K562 (cell line): ENCODE measurements around the gene YPEL1. TPM values are rescaled to one million over a fixed set of nuclear protein-coding genes. Genes with fewer than 3 reads are reported as not detected.

Experiments used
- ATAC-seq: fragments of 200-7000 bp; cut with Tn5 transposase; 3 replicates; pipeline ENCODE4 v1.9.1; 2020; ENCODE audit warnings: moderate library complexity
- BruUV-seq: library from RNA; stranded (reverse); fragments of 400-500 nt; replicated peaks from 2 replicates; lab custom pipeline; 2021; lab: Mats Ljungman, UMichigan
- CTCF ChIA-PET: fragments of 300-600 bp; formaldehyde crosslinking; extraction: SDS; loops from one replicate; lab custom pipeline; 2021; ENCODE audit warnings: low intra/inter-chr PET ratio; lab: Yijun Ruan, JAX
- POLR2A ChIA-PET: fragments of 300-600, 350-650 bp; sonication (Branson Sonifier 250); formaldehyde crosslinking; extraction: SDS; loops from one replicate; lab custom pipeline; 2021; ENCODE audit warnings: antibody characterized with exemption, inconsistent platforms; lab: Yijun Ruan, JAX
- DNase-seq, 4 experiments: peaks; one replicate each; pipeline versions ENCODE4 v3.0.0 to v3.0.0-alpha.2; 2011 to 2018; ENCODE audit warnings: low spot score in 3 of 4, mixed read lengths in 3 of 4; ENCODE audit errors: extremely low read depth in 1 of 4
- FAIRE-seq: peaks from 2 replicates; lab custom pipeline; 2011; peaks lifted over from hg19 to GRCh38; lab: Jason Lieb, UNC
- H2AFZ ChIP-seq: 2 replicates; pipeline ENCODE4 v1.6.0; 2011; ENCODE audit warnings: low read depth, low read length, control low read depth, inconsistent platforms
- H3K27ac ChIP-seq: fragments of 200-600 bp; 3 replicates; pipeline ENCODE4 v1.8.0; 2011; ENCODE audit warnings: low read depth, mild to moderate bottlenecking, control low read depth, inconsistent platforms, low read length, moderate library complexity, mixed read lengths; ENCODE audit errors: extremely low read depth
- H3K27me3 ChIP-seq, 2 experiments: fragments of 300-600 bp in 1 of 2; 2 replicates in 1 of 2; 3 replicates in 1 of 2; pipeline versions ENCODE4 v1.6.0 to v1.8.0; 2011; ENCODE audit warnings: inconsistent platforms in 2 of 2, low read length in 2 of 2, mild to moderate bottlenecking in 1 of 2, mixed read lengths in 1 of 2, moderate library complexity in 1 of 2; ENCODE audit not compliant: control insufficient read depth in 2 of 2, insufficient read depth in 2 of 2
- H3K36me3 ChIP-seq: fragments of 300-600 bp; 3 replicates; pipeline ENCODE4 v1.8.0; 2011; ENCODE audit warnings: mild to moderate bottlenecking, low read length, inconsistent platforms; ENCODE audit not compliant: control insufficient read depth, insufficient read depth
- H3K4me1 ChIP-seq, 2 experiments: fragments of 200-600 bp in 1 of 2; replicated peaks in 1 of 2; 2 replicates in 1 of 2; 3 replicates in 1 of 2; pipeline versions ENCODE4 v1.5.1 to v1.8.0; 2011; ENCODE audit warnings: inconsistent platforms in 2 of 2, low read length in 2 of 2, mild to moderate bottlenecking in 1 of 2, mixed read lengths in 1 of 2, moderate library complexity in 1 of 2; ENCODE audit not compliant: control insufficient read depth in 2 of 2, insufficient read depth in 2 of 2
- H3K4me2 ChIP-seq: 2 replicates; pipeline ENCODE4 v1.6.1; 2011; ENCODE audit warnings: low read length, control low read depth, inconsistent platforms, mixed read lengths; ENCODE audit not compliant: insufficient read depth
- H3K4me3 ChIP-seq: fragments of 200-600 bp; sonication (generic), shearing (Covaris generic); 2 replicates; pipeline ENCODE4 v1.5.1; 2016; ENCODE audit warnings: control low read depth, inconsistent platforms
- H3K79me2 ChIP-seq: fragments of 200-600 bp; 3 replicates; pipeline ENCODE4 v1.8.0; 2011; ENCODE audit warnings: low read length, inconsistent platforms; ENCODE audit not compliant: control insufficient read depth, insufficient read depth
- H3K9ac ChIP-seq, 2 experiments: 2 replicates each; pipeline versions ENCODE4 v1.6.0 to v1.6.1; 2011; ENCODE audit warnings: low read depth in 2 of 2, low read length in 2 of 2, control low read depth in 1 of 2, inconsistent platforms in 1 of 2, mild to moderate bottlenecking in 1 of 2, mixed read lengths in 1 of 2; ENCODE audit not compliant: insufficient read depth in 1 of 2
- H3K9me1 ChIP-seq: one replicate; pipeline ENCODE4 v1.6.0; 2011; ENCODE audit warnings: inconsistent platforms, mild to moderate bottlenecking, low read length, moderate library complexity; ENCODE audit not compliant: control insufficient read depth, insufficient read depth
- H3K9me3 ChIP-seq: replicated peaks from 2 replicates; pipeline ENCODE4 v1.5.1; 2011; ENCODE audit warnings: low read depth, low read length, inconsistent platforms; ENCODE audit not compliant: control insufficient read depth, insufficient read depth
- H4K20me1 ChIP-seq: replicated peaks from 2 replicates; pipeline ENCODE4 v1.6.1; 2011; ENCODE audit warnings: low read length, inconsistent platforms, mixed read lengths; ENCODE audit not compliant: control insufficient read depth, insufficient read depth
- CC2D1A ChIP-seq: fragments of 450-650 bp; IDR thresholded peaks from 2 replicates; pipeline ENCODE4 v1.6.1; 2017; ENCODE audit warnings: mild to moderate bottlenecking
- DPF2 ChIP-seq: fragments of 450-650 bp; IDR thresholded peaks from 2 replicates; pipeline ENCODE4 v1.6.1; 2016
- EZH2 ChIP-seq: IDR thresholded peaks from 2 replicates; pipeline ENCODE4 v1.6.1; 2012; ENCODE audit warnings: low read depth, mild to moderate bottlenecking, inconsistent platforms, low read length, borderline replicate concordance
- JUNB ChIP-seq: fragments of 450-650 bp; formaldehyde crosslinking; conservative IDR thresholded peaks from 2 replicates; pipeline ENCODE4 v1.4.0; 2020; ENCODE audit warnings: mild to moderate bottlenecking
- ZBTB11 ChIP-seq, 3 experiments: fragments of 200-800 bp in 1 of 3; fragments of 250-450 bp in 1 of 3; fragments of 450-650 bp in 1 of 3; sonication (Bioruptor Pico) in 1 of 3; sonication (Bioruptor generic) in 1 of 3; formaldehyde crosslinking in 1 of 3; IDR thresholded peaks; 2 replicates each; pipeline versions ENCODE4 v1.6.1 to v1.8.0; 2016 to 2022; ENCODE audit warnings: mild to moderate bottlenecking in 2 of 3, missing genetic modification characterization in 2 of 3, missing compliant biosample characterization in 1 of 3, moderate library complexity in 1 of 3
- ZBTB26 ChIP-seq: fragments of 450-650 bp; formaldehyde crosslinking; IDR thresholded peaks from 2 replicates; pipeline ENCODE4 v1.4.0; 2022; ENCODE audit warnings: missing genetic modification characterization
- ZFX ChIP-seq: sonication (generic); formaldehyde crosslinking; IDR thresholded peaks from 2 replicates; pipeline ENCODE4 v1.8.0; 2022; ENCODE audit warnings: mild to moderate bottlenecking, missing genetic modification reagents, moderate library complexity
- ZNF384 ChIP-seq: IDR thresholded peaks from 2 replicates; pipeline ENCODE4 v1.6.1; 2012; ENCODE audit warnings: low read depth, low read length, improper control_type of control experiment
- ZNF511 ChIP-seq: sonication (generic); formaldehyde crosslinking; IDR thresholded peaks from 2 replicates; pipeline ENCODE4 v1.8.0; 2022; ENCODE audit warnings: mild to moderate bottlenecking, missing genetic modification reagents
- ZNF583 ChIP-seq: fragments of 250-450 bp; sonication (Bioruptor Pico); IDR thresholded peaks from 2 replicates; pipeline ENCODE4 v1.4.0; 2020
- ZNF707 ChIP-seq: fragments of 250-450 bp; sonication (Bioruptor Pico); conservative IDR thresholded peaks from 2 replicates; pipeline ENCODE4 v1.8.0; 2022; ENCODE audit warnings: inconsistent platforms, mild to moderate bottlenecking, moderate library complexity
- ZNF740 ChIP-seq, 3 experiments: fragments of 200-800 bp in 1 of 3; sonication (Bioruptor generic) in 1 of 3; sonication (generic) in 1 of 3; formaldehyde crosslinking in 1 of 3; IDR thresholded peaks; 2 replicates each; pipeline versions ENCODE4 v1.6.1 to v1.8.0; 2016 to 2022; ENCODE audit warnings: mild to moderate bottlenecking in 2 of 3, missing compliant biosample characterization in 2 of 3, missing genetic modification characterization in 2 of 3, missing genetic modification reagents in 1 of 3
- WGBS: fragments of 100-300 bp; shearing (Covaris generic); methylation state at CpG from one replicate; pipeline ENCODE4 v1.1.6; 2016; ENCODE audit warnings: low coverage, mixed read lengths; ENCODE audit not compliant: insufficient coverage; ENCODE audit errors: missing lambda C conversion rate; 5-methylcytosine and 5-hydroxymethylcytosine counted together
- in situ Hi-C: fragments of 300-500 bp; cut with MboI; formaldehyde crosslinking; loops from 4 replicates; pipeline ENCODE4 v1.15.0; 2018; ENCODE audit warnings: inconsistent platforms, mixed read lengths
- intact Hi-C: fragments of 100-400 bp; cut with micrococcal nuclease; formaldehyde crosslinking; loops from 2 replicates; pipeline ENCODE4 v1.14.2; 2022
- polyA plus RNA-seq, 8 experiments: library from polyadenylated mRNA; depleted of rRNA in 4 of 8; stranded (reverse) in 5 of 8; unstranded in 3 of 8; fragments of >200 nt; fragmentation: Nextera tagmentation in 2 of 8; fragmentation: Illumina TruSeq in 1 of 8; extraction: Ambion mirVana in 2 of 8; extraction: Trizol in 1 of 8; gene quantifications; 2 replicates each; pipeline versions ENCODE4 v1.2.1 to v1.2.3, GENCODE V29; 2011 to 2014; ENCODE audit warnings: inconsistent platforms in 1 of 8, missing spikeins in 1 of 8
- total RNA-seq, 7 experiments: library from RNA; depleted of rRNA in 6 of 7; stranded (reverse); fragments of >200 nt in 6 of 7; fragmentation: Illumina TruSeq in 2 of 7; extraction: Trizol in 2 of 7; gene quantifications; 2 replicates each; pipeline versions ENCODE4 v1.2.1 to v1.2.3, GENCODE V29; 2011 to 2021; ENCODE audit warnings: low replicate concordance in 1 of 7

YPEL1 gene
- total and polyA plus RNA-seq, 9 of the 15 experiments (the other 6 are each of a cell fraction or from before 2014, with no cell fraction given) = 0.07 to 2.2 (median 0.46) TPM

GRCh38 chr22:21692856-21693255, 42.7 kb downstream of the YPEL1 start (continued):
- peak; percentile 28; the same call in 1 of the 2 replicates for TF ChIP-seq JUNB (CRISPR knock-in tag)
- TF ChIP-seq DPF2 = 0 out of 2 replicates have a peak, but pooled peaks have one; percentile 31
- TF ChIP-seq ZNF583 (CRISPR knock-in tag) = peak; percentile 19; the same call in 1 of the 2 replicates
- TF ChIP-seq ZBTB26 = peak; percentile 87
- peak; percentile 76 for TF ChIP-seq ZNF384
- 0 out of 2 replicates have a peak, but pooled peaks have one; percentile 30 for TF ChIP-seq ZNF707 (CRISPR knock-in tag)

- H3K79me2 ChIP-seq = no peaks in the 10 kb centered on the region
- H3K27me3 ChIP-seq = no peaks in the 10 kb centered on the region
- H3K4me3 ChIP-seq = no peak overlapping the region
- no peak overlapping the region for H3K27ac ChIP-seq
- H4K20me1 ChIP-seq = no peaks in the 10 kb centered on the region; the same call in 1 of the 2 replicates
- peaks cover 88% of the 10 kb centered on the region for H3K36me3 ChIP-seq
- no peak overlapping the region for H2AFZ ChIP-seq
- ChIA-PET POLR2A (interaction anchor here (0.6 to 8.6 kb wide), 9 partner anchors 7 to 63 kb away, joined by 3 to 111 read pairs (median 6); partner anchors contain the start of gene PPIL2), CTCF (interaction anchor here (0.6 kb wide), 1 partner anchor 12 kb away, joined by 3 read pairs; no protein-coding TSS in a partner anchor)
- ATAC-seq (no peak), DNase-seq (peak in 2 of 4 experiments; percentile 65 to 69), FAIRE-seq (no peak)
- H3K9me3 ChIP-seq = no peaks in the 10 kb centered on the region
- H3K4me2 ChIP-seq = no peak overlapping the region
- in situ Hi-C loops (no loop called here), intact Hi-C loops (no loop called here)
- peak overlapping the region in 1 of 2 experiments; percentile 54; a peak in 2 of 4 replicates for H3K9ac ChIP-seq
- peaks cover 3% of the 10 kb centered on the region for H3K9me1 ChIP-seq
- BruUV-seq = no TSS peak
- H3K4me1 ChIP-seq = peaks cover 0 to 49% of the 10 kb centered on the region in 2 experiments; a peak in 3 of 5 replicates
- whole genome bisulfite sequencing = 88% methylated on average over 13 of the region's 16 CpGs
- no peak for TF ChIP-seq CC2D1A
- TF ChIP-seq EZH2 = no peak
- peak; percentile 43; the same call in 1 of the 2 replicates for TF ChIP-seq ZNF511 (CRISPR knock-in tag)
- TF ChIP-seq ZNF740 (CRISPR knock-in tag; IDR thresholded peaks at IDR 0.05) = 0 out of 2 replicates have a peak, but pooled peaks have one; percentile 42
- TF ChIP-seq ZNF740 (tag; IDR thresholded peaks at IDR 0.05) = no peak
- 0 out of 6 replicates have a peak, but pooled peaks of 1 of the 3 experiments have one; percentile 32 for TF ChIP-seq ZBTB11 (CRISPR knock-in tag; IDR thresholded peaks at IDR 0.05)
- TF ChIP-seq ZFX (CRISPR knock-in tag) = 0 out of 2 replicates have a peak, but pooled peaks have one; percentile 13
Measured at GRCh38 chr22:21691816-21692215, 43.8 kb downstream of the YPEL1 start.
